A673 (cell line): Measurements from ENCODE around the gene BRSK2.

ENCODE experiments used
- CTCF ChIP-seq: fragments of 300-800, 200-600 bp; sonication (generic); conservative IDR thresholded peaks from 2 replicates; pipeline ENCODE4 v1.5.1; 2017; ENCODE audit warnings: low read depth, mild to moderate bottlenecking, antibody characterized with exemption, low read length, moderate library complexity, mixed read lengths
- EZH2 ChIP-seq: fragments of 200-600 bp; sonication (generic); IDR thresholded peaks from 2 replicates; pipeline ENCODE4 v1.6.1; 2017; ENCODE audit warnings: borderline replicate concordance, low read depth, mild to moderate bottlenecking, mixed read lengths, antibody characterized with exemption, low read length; ENCODE audit not compliant: poor library complexity, severe bottlenecking

DNA sequence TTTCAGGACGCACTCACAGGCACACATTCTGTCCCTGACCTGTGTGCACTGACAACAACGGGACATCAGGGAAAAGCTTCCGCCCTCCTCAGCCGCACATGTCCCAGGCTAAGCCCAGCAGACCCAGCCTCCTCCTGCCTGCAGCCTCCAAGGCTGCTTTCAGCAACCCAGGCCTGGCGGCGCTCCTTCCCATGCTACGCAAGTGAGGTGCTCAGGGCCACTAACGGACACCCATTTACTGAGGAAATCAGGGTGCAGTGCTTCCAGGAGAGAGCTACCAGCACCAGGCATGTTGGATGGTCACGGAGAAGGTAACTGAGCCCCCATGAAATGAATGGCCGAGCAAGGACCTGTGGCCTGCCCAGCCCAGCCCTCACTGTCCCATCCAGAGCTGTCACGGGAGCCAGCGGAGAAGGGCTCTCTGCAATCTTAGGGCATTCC is 90.0 kb downstream of the BRSK2 start:
- TF ChIP-seq CTCF (no peak), EZH2 (no peak)
